Omental fat pad (tissue), 4 donors: ENCODE results near the gene SHH. TPM values are rescaled to one million over a fixed set of nuclear protein-coding genes. Genes with fewer than 3 reads are reported as not detected.
"Not testable (repeated sequence)": the region's sequence is repeated elsewhere in the genome, so short reads cannot be mapped to it uniquely, and the experiment has no call there.

Experiments
- ATAC-seq: fragments of 150-250 bp; one replicate; pipeline ENCODE4 v1.9.1; 2016; ENCODE audit warnings: mild to moderate bottlenecking, moderate library complexity; ENCODE audit not compliant: low FRiP score
- DNase-seq: peaks from one replicate; pipeline ENCODE4 v3.0.0-alpha.2; 2019; ENCODE audit warnings: low spot score
- CTCF ChIP-seq, 3 donors: fragments of 450-650 bp; IDR thresholded peaks; one replicate each; pipeline ENCODE4 v1.5.1; 2016 to 2017; ENCODE audit warnings: antibody characterized with exemption in 3 of 3, mild to moderate bottlenecking in 3 of 3, moderate library complexity in 2 of 3
- total RNA-seq, 4 donors: library from RNA; depleted of rRNA; stranded (reverse); fragments of >200 nt; gene quantifications; one replicate each; pipeline ENCODE4 v1.1.0, GENCODE V29; 2016

SHH gene
- total RNA-seq, 4 donors from 2014 or later = not detected

GRCh38 chr7:155842496-155843265 lies 30.4 kb upstream of the SHH start:
- DNase-seq = no peak
- no peak for TF ChIP-seq CTCF (IDR thresholded peaks at IDR 0.05)
- ATAC-seq = no peak

- no peak for TF ChIP-seq CTCF (IDR thresholded peaks at IDR 0.05)
- DNase-seq = no peak
- no peak for ATAC-seq
These were observed 28.6 kb upstream of the SHH start for GRCh38 chr7:155840909-155841308.

GRCh38 chr7:155840262-155840885 lies 28.1 kb upstream of the SHH start:
- no peak for DNase-seq
- TF ChIP-seq CTCF (IDR thresholded peaks at IDR 0.05) = no peak
- ATAC-seq = no peak

GRCh38 chr7:155839461-155839860 lies 27.2 kb upstream of the SHH start:
- no peak for ATAC-seq
- no peak for TF ChIP-seq CTCF (IDR thresholded peaks at IDR 0.05)
- no peak for DNase-seq

GRCh38 chr7:155838312-155838711 lies 26.0 kb upstream of the SHH start:
- DNase-seq, ATAC-seq: not testable (repeated sequence)

GRCh38 chr7:155837126-155837479 lies 24.8 kb upstream of the SHH start:
- DNase-seq = no peak
- ATAC-seq = no peak
- TF ChIP-seq CTCF (IDR thresholded peaks at IDR 0.05) = no peak

GRCh38 chr7:155836216-155837125 lies 24.2 kb upstream of the SHH start:
- DNase-seq (no peak), ATAC-seq (no peak)
- TF ChIP-seq CTCF (IDR thresholded peaks at IDR 0.05) = no peak
